Endodermal cell (in vitro differentiated cells): ENCODE data around the gene U2AF2. TPM values are rescaled to one million over a fixed set of nuclear protein-coding genes. Genes with fewer than 3 reads are reported as not detected.

ENCODE experiments used
- DNase-seq: peaks from one replicate; pipeline ENCODE4 v3.0.0-alpha.2; 2017
- H3K27ac ChIP-seq: 2 replicates; pipeline ENCODE4 v1.5.1; 2013; ENCODE audit warnings: mild to moderate bottlenecking, low read depth, low read length, moderate library complexity
- H3K27me3 ChIP-seq: 2 replicates; pipeline ENCODE4 v1.6.1; 2013; ENCODE audit warnings: mild to moderate bottlenecking, low read length, moderate library complexity; ENCODE audit not compliant: insufficient read depth, control insufficient read depth, poor library complexity, severe bottlenecking
- H3K36me3 ChIP-seq: 2 replicates; pipeline ENCODE4 v1.7.0; 2013; ENCODE audit warnings: mild to moderate bottlenecking, low read length, moderate library complexity; ENCODE audit not compliant: control insufficient read depth, insufficient read depth
- H3K4me1 ChIP-seq: one replicate; pipeline ENCODE4 v1.7.0; 2013; ENCODE audit warnings: low read length; ENCODE audit not compliant: control insufficient read depth, insufficient read depth
- H3K4me3 ChIP-seq: 2 replicates; pipeline ENCODE4 v1.5.1; 2013; ENCODE audit warnings: mild to moderate bottlenecking, low read length, moderate library complexity
- H3K9ac ChIP-seq: 2 replicates; pipeline ENCODE4 v1.6.1; 2013; ENCODE audit warnings: mild to moderate bottlenecking, low read length, moderate library complexity; ENCODE audit not compliant: poor library complexity, severe bottlenecking; ENCODE audit errors: extremely low read depth
- H3K9me3 ChIP-seq: 2 replicates; pipeline ENCODE4 v1.6.1; 2013; ENCODE audit warnings: mild to moderate bottlenecking, low read length, moderate library complexity; ENCODE audit not compliant: control insufficient read depth
- H3K27ac Mint-ChIP-seq: 2 replicates; pipeline ENCODE4 v1.8.0; 2020; ENCODE audit warnings: mixed read lengths
- H3K27me3 Mint-ChIP-seq: 2 replicates; pipeline ENCODE4 v1.8.0; 2021; ENCODE audit warnings: mild to moderate bottlenecking, mixed read lengths; ENCODE audit not compliant: insufficient read depth
- H3K36me3 Mint-ChIP-seq: 2 replicates; pipeline ENCODE4 v1.8.0; 2020; ENCODE audit warnings: low read depth, mixed read lengths
- H3K4me1 Mint-ChIP-seq: 2 replicates; pipeline ENCODE4 v1.8.0; 2020; ENCODE audit warnings: mixed read lengths
- H3K4me3 Mint-ChIP-seq: 2 replicates; pipeline ENCODE4 v1.8.0; 2020; ENCODE audit warnings: mild to moderate bottlenecking, moderate library complexity, mixed read lengths
- H3K9me3 Mint-ChIP-seq: 2 replicates; pipeline ENCODE4 v1.8.0; 2020; ENCODE audit warnings: mild to moderate bottlenecking, mixed read lengths
- WGBS, 2 experiments: methylation state at CpG; one replicate each; pipeline versions ENCODE4 v1.1.5 to v1.1.7; 2013; ENCODE audit warnings: missing lambda C conversion rate in 2 of 2, mixed read lengths in 1 of 2; ENCODE audit not compliant: insufficient coverage in 1 of 2, insufficient read length in 1 of 2; 5-methylcytosine and 5-hydroxymethylcytosine counted together
- total RNA-seq, 2 donors: library from RNA; stranded (reverse); fragmentation: NEBNext Ultra II Directional in 1 of 2; extraction: Animal tissue kit (Norgen Biotek cat#: 25700) in 1 of 2; gene quantifications; 2 replicates in 1 of 2; 3 replicates in 1 of 2; pipeline ENCODE4 v1.2.1, GENCODE V29; 2021
- TF ChIP-seq, protein P1 (sequence below): fragments of 200-600 bp; sonication (generic); conservative IDR thresholded peaks from 2 replicates; pipeline ENCODE4 v1.5.0; 2021; ENCODE audit warnings: antibody characterized with exemption, mild to moderate bottlenecking

The U2AF2 gene
- total RNA-seq, 2 donors from 2014 or later, result 264 to 293 TPM

DNA sequence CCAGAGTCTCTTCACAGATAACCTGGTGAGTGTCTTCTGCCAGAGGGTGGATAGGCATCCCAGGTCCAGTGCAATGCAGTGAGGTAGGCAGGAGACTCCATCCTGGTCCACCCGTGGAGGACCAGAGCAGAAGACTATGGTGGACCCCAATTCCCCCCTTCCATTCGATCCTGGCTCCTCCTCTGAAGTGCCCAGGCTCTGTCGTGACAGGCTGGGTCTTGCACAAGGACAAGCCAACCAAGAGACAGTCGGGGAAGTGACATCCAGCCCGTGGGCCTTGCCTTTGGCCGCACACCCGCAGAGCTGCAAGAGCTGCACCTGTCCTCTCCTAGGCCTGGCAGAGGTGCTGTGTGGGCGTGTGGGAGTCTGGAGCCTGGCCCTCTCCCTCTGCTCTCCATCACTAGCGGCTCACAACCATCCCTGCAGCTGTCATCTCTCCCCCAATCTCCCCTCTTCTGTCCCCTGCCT lies 33.6 kb upstream of the U2AF2 start:
- H3K4me1 Mint-ChIP-seq, result peaks cover 2% of the 10 kb centered on the region
- Histone ChIP-seq H3K9ac (no peak overlapping the region), H3K4me1 (no peaks in the 10 kb centered on the region), H3K36me3 (peaks cover 20% of the 10 kb centered on the region), H3K27ac (no peak overlapping the region), H3K4me3 (no peak overlapping the region), H3K9me3 (no peaks in the 10 kb centered on the region), H3K27me3 (no peaks in the 10 kb centered on the region)
- WGBS, 2 experiments, result 96 to 98% methylated on average over 8 to 9 of the region's 9 CpGs
- TF ChIP-seq, protein P1, sequence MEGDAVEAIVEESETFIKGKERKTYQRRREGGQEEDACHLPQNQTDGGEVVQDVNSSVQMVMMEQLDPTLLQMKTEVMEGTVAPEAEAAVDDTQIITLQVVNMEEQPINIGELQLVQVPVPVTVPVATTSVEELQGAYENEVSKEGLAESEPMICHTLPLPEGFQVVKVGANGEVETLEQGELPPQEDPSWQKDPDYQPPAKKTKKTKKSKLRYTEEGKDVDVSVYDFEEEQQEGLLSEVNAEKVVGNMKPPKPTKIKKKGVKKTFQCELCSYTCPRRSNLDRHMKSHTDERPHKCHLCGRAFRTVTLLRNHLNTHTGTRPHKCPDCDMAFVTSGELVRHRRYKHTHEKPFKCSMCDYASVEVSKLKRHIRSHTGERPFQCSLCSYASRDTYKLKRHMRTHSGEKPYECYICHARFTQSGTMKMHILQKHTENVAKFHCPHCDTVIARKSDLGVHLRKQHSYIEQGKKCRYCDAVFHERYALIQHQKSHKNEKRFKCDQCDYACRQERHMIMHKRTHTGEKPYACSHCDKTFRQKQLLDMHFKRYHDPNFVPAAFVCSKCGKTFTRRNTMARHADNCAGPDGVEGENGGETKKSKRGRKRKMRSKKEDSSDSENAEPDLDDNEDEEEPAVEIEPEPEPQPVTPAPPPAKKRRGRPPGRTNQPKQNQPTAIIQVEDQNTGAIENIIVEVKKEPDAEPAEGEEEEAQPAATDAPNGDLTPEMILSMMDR, result no peak
- H3K4me3 Mint-ChIP-seq, result no peak overlapping the region
- no peak overlapping the region for H3K27ac Mint-ChIP-seq
- no peaks in the 10 kb centered on the region for H3K9me3 Mint-ChIP-seq
- no peaks in the 10 kb centered on the region for H3K27me3 Mint-ChIP-seq
- no peak for DNase-seq
- H3K36me3 Mint-ChIP-seq, result peaks cover 24% of the 10 kb centered on the region

DNA sequence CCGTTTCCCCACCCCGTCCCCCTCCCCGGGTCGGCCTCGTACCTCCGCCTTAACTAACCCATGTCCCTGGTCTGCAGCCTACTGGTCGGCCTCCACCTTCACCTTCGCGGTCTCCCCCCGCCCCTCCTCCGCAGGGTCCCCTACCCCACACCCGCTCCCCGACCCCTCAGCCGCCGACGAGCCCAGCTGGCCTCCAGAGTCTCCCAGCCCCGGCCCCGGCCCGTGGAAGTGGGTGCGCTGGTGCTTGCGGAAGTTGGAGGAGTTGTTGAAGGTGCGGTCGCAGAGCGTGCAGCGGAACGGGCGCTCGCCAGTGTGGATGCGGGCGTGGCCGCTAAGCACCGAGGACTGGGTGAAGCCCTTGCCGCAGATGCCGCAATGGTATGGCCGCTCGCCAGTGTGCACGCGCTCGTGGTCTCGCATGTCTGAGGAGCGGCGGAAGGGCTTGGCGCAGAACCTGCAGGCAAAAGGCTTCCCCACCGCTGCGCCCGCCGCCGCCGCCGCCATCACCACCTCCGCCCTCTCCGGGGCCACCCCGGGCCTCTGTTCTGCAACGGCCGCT lies 33.1 kb upstream of the U2AF2 start:
- no peaks in the 10 kb centered on the region for H3K9me3 ChIP-seq
- no peak overlapping the region for H3K9ac ChIP-seq
- H3K27ac ChIP-seq, result no peak overlapping the region
- H3K36me3 ChIP-seq, result peaks cover 20% of the 10 kb centered on the region
- WGBS, 2 experiments, result 96 to 97% methylated on average over 29 to 54 of the region's 55 CpGs
- H3K27me3 ChIP-seq, result no peaks in the 10 kb centered on the region
- no peaks in the 10 kb centered on the region for H3K27me3 Mint-ChIP-seq
- H3K9me3 Mint-ChIP-seq, result no peaks in the 10 kb centered on the region
- no peak overlapping the region for H3K4me3 Mint-ChIP-seq
- no peak overlapping the region for H3K4me3 ChIP-seq
- H3K4me1 Mint-ChIP-seq, result peaks cover 2% of the 10 kb centered on the region
- H3K4me1 ChIP-seq, result no peaks in the 10 kb centered on the region
- peaks cover 21% of the 10 kb centered on the region for H3K36me3 Mint-ChIP-seq
- DNase-seq, result no peak
- TF ChIP-seq, protein P1, result no peak
- H3K27ac Mint-ChIP-seq, result no peak overlapping the region

DNA sequence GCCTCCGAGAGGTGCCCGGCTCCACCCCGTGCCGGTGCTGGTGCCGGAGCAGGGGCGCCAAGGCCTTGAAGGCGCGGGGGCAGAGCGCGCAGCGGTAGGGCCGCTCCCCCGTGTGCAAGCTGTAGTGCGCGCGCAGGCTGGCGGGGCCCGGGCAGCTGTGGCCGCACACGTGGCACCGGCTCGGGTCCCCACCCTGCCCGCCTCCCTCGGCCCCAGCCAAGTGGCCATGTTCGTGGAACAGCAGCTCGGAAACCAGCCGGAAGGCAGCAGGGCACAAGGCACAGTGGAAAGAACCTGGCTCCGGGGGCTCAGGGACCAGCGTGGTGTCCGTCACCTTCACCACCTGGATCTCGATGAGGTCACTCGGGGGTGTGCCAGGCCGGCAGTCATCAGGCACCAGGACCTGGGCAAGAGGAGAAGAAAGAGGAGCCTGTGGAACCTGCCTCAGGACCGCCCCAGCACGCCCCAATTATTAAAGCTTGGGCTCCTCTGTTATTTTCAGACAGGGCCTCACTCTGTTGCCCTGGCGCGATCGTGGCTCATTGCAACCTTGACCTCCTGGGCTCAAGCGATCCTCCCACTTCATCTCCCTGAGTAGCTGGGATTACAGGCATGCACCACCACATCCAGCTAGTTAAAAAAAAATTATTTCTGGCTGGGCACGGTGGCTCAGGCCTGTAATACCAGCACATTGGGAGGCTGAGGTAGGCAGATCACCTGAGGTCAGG lies 32.4 kb upstream of the U2AF2 start:
- H3K4me1 Mint-ChIP-seq, result peaks cover 2% of the 10 kb centered on the region
- peaks cover 18% of the 10 kb centered on the region for H3K36me3 ChIP-seq
- no peak overlapping the region for H3K27ac Mint-ChIP-seq
- TF ChIP-seq, protein P1, result no peak
- no peaks in the 10 kb centered on the region for H3K27me3 ChIP-seq
- no peak overlapping the region for H3K27ac ChIP-seq
- no peaks in the 10 kb centered on the region for H3K9me3 ChIP-seq
- no peak overlapping the region for H3K4me3 Mint-ChIP-seq
- DNase-seq, result no peak
- 96 to 98% methylated on average over 28 to 40 of the region's 40 CpGs for WGBS, 2 experiments
- peaks cover 15% of the 10 kb centered on the region for H3K36me3 Mint-ChIP-seq
- H3K27me3 Mint-ChIP-seq, result peaks cover 2% of the 10 kb centered on the region
- H3K9me3 Mint-ChIP-seq, result no peaks in the 10 kb centered on the region
- no peak overlapping the region for H3K9ac ChIP-seq
- no peak overlapping the region for H3K4me3 ChIP-seq
- no peaks in the 10 kb centered on the region for H3K4me1 ChIP-seq
